Lower leg skin (tissue), 3 donors: ENCODE data around the gene LCE2C.

Source experiments
- POLR2A ChIP-seq, 2 donors: fragments of 450-650 bp; IDR thresholded peaks; one replicate each; pipeline ENCODE4 v1.6.1; 2016 to 2017; ENCODE audit warnings: antibody characterized with exemption in 2 of 2, mild to moderate bottlenecking in 1 of 2, moderate library complexity in 1 of 2
- TF ChIP-seq, protein P1 (sequence below), 3 donors: fragments of 450-650 bp; IDR thresholded peaks; one replicate each; pipeline ENCODE4 v1.5.1; 2016; ENCODE audit warnings: antibody characterized with exemption in 3 of 3, mild to moderate bottlenecking in 3 of 3, moderate library complexity in 2 of 3

DNA sequence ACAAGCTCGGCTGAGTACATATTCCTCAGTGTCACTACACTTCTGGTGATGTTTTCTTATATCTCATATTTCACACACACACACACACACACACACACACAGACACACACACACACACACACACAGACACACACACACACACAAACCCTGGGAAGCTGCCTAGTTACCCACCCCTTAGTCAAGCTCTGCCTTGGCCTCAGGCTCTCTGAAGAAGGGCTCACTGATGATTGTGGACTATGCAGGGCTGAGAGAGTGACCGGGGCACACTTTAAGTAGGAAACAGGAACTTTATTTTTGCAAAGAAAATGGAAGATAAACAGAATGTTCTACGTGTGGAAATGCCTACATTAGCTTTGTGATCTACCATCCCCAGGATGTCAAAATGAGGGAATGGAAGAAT, 31.1 kb upstream of the LCE2C start:
- TF ChIP-seq POLR2A (IDR thresholded peaks at IDR 0.05): no peak
- TF ChIP-seq, protein P1, sequence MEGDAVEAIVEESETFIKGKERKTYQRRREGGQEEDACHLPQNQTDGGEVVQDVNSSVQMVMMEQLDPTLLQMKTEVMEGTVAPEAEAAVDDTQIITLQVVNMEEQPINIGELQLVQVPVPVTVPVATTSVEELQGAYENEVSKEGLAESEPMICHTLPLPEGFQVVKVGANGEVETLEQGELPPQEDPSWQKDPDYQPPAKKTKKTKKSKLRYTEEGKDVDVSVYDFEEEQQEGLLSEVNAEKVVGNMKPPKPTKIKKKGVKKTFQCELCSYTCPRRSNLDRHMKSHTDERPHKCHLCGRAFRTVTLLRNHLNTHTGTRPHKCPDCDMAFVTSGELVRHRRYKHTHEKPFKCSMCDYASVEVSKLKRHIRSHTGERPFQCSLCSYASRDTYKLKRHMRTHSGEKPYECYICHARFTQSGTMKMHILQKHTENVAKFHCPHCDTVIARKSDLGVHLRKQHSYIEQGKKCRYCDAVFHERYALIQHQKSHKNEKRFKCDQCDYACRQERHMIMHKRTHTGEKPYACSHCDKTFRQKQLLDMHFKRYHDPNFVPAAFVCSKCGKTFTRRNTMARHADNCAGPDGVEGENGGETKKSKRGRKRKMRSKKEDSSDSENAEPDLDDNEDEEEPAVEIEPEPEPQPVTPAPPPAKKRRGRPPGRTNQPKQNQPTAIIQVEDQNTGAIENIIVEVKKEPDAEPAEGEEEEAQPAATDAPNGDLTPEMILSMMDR (IDR thresholded peaks at IDR 0.05): no peak
